Activated T-helper 2 cell treated with anti-CD3 and anti-CD28 coated beads, Interferon-gamma antibody, Interleukin-2, Interleukin-4, amounts not matched to agents 10 μg/mL and 5 μg/mL and 100 μg/mL, durations not matched to agents 14 hours and 24 hours and 36 hours (primary cell): ENCODE measurements around the gene ZNF496. TPM values are rescaled to one million over a fixed set of nuclear protein-coding genes. Genes with fewer than 3 reads are reported as not detected.

Experiments
- DNase-seq: peaks from one replicate; pipeline ENCODE4 v3.0.0; 2021; ENCODE audit warnings: low spot score
- H3K27ac Mint-ChIP-seq: one replicate; pipeline ENCODE4 v1.8.0; 2021; ENCODE audit warnings: mixed read lengths
- H3K27me3 Mint-ChIP-seq: one replicate; pipeline ENCODE4 v1.8.0; 2021; ENCODE audit warnings: low read depth, mixed read lengths
- H3K36me3 Mint-ChIP-seq: one replicate; pipeline ENCODE4 v1.8.0; 2021; ENCODE audit warnings: low read depth, mixed read lengths
- H3K4me1 Mint-ChIP-seq: one replicate; pipeline ENCODE4 v1.8.0; 2021; ENCODE audit warnings: low read depth, mixed read lengths
- H3K4me3 Mint-ChIP-seq: one replicate; pipeline ENCODE4 v1.8.0; 2021; ENCODE audit warnings: low read depth, mild to moderate bottlenecking, moderate library complexity, mixed read lengths
- H3K9me3 Mint-ChIP-seq: one replicate; pipeline ENCODE4 v1.8.0; 2021; ENCODE audit warnings: mixed read lengths
- intact Hi-C: fragments of 100-400 bp; cut with micrococcal nuclease; formaldehyde crosslinking; loops from one replicate; pipeline ENCODE4 v1.15.1; 2023
- total RNA-seq: library from RNA; stranded (reverse); gene quantifications from 2 replicates; pipeline ENCODE4 v1.2.3, GENCODE V29; 2022

The ZNF496 gene
- total RNA-seq, 1 donor from 2014 or later, result 19.2 TPM

GRCh38 chr1:247304031-247304430 is 27.6 kb downstream of the ZNF496 start:
- no peak overlapping the region for H3K4me3 Mint-ChIP-seq
- intact Hi-C loops, result no loop called here
- H3K27me3 Mint-ChIP-seq, result no peaks in the 10 kb centered on the region
- H3K4me1 Mint-ChIP-seq, result peaks cover 2% of the 10 kb centered on the region
- no peak for DNase-seq
- no peaks in the 10 kb centered on the region for H3K9me3 Mint-ChIP-seq
- H3K27ac Mint-ChIP-seq, result no peak overlapping the region
- H3K36me3 Mint-ChIP-seq, result peaks cover 28% of the 10 kb centered on the region

- peaks cover 2% of the 10 kb centered on the region for H3K4me1 Mint-ChIP-seq
- no peak for DNase-seq
- H3K36me3 Mint-ChIP-seq, result peaks cover 19% of the 10 kb centered on the region
- H3K27ac Mint-ChIP-seq, result no peak overlapping the region
- H3K9me3 Mint-ChIP-seq, result no peaks in the 10 kb centered on the region
- no peaks in the 10 kb centered on the region for H3K27me3 Mint-ChIP-seq
- intact Hi-C loops, result no loop called here
- no peak overlapping the region for H3K4me3 Mint-ChIP-seq
These were observed 28.5 kb downstream of the ZNF496 start for GRCh38 chr1:247303216-247303615.

- no peaks in the 10 kb centered on the region for H3K27me3 Mint-ChIP-seq
- peaks cover 6% of the 10 kb centered on the region for H3K4me1 Mint-ChIP-seq
- no peak overlapping the region for H3K27ac Mint-ChIP-seq
- intact Hi-C loops, result no loop called here
- H3K36me3 Mint-ChIP-seq, result peaks cover 19% of the 10 kb centered on the region
- H3K9me3 Mint-ChIP-seq, result no peaks in the 10 kb centered on the region
- no peak for DNase-seq
- no peak overlapping the region for H3K4me3 Mint-ChIP-seq
These were observed 30.5 kb downstream of the ZNF496 start for GRCh38 chr1:247301176-247301540.

GRCh38 chr1:247300491-247301175 is 31.0 kb downstream of the ZNF496 start:
- DNase-seq, result no peak
- Mint-ChIP-seq H3K9me3 (no peaks in the 10 kb centered on the region), H3K4me1 (peaks cover 6% of the 10 kb centered on the region), H3K27ac (no peak overlapping the region), H3K36me3 (peaks cover 19% of the 10 kb centered on the region), H3K27me3 (no peaks in the 10 kb centered on the region), H3K4me3 (no peak overlapping the region)
- intact Hi-C loops, result no loop called here

GRCh38 chr1:247299723-247300381 is 31.8 kb downstream of the ZNF496 start:
- Mint-ChIP-seq H3K36me3 (peaks cover 14% of the 10 kb centered on the region), H3K27ac (no peak overlapping the region), H3K4me1 (peaks cover 6% of the 10 kb centered on the region), H3K4me3 (no peak overlapping the region), H3K9me3 (no peaks in the 10 kb centered on the region), H3K27me3 (no peaks in the 10 kb centered on the region)
- DNase-seq, result no peak
- intact Hi-C loops, result no loop called here

- Mint-ChIP-seq H3K27ac (no peak overlapping the region), H3K9me3 (no peaks in the 10 kb centered on the region), H3K27me3 (no peaks in the 10 kb centered on the region), H3K36me3 (peaks cover 10% of the 10 kb centered on the region), H3K4me1 (peaks cover 4% of the 10 kb centered on the region), H3K4me3 (no peak overlapping the region)
- DNase-seq, result no peak
- intact Hi-C loops, result no loop called here
These were observed 33.0 kb downstream of the ZNF496 start for GRCh38 chr1:247298701-247299100.

- peaks cover 5% of the 10 kb centered on the region for H3K36me3 Mint-ChIP-seq
- no peaks in the 10 kb centered on the region for H3K9me3 Mint-ChIP-seq
- DNase-seq, result no peak
- no peak overlapping the region for H3K27ac Mint-ChIP-seq
- intact Hi-C loops, result no loop called here
- peaks cover 4% of the 10 kb centered on the region for H3K4me1 Mint-ChIP-seq
- H3K4me3 Mint-ChIP-seq, result no peak overlapping the region
- H3K27me3 Mint-ChIP-seq, result no peaks in the 10 kb centered on the region
These were observed 33.6 kb downstream of the ZNF496 start for GRCh38 chr1:247298124-247298481.

GRCh38 chr1:247297263-247298123 is 34.2 kb downstream of the ZNF496 start:
- DNase-seq, result no peak
- no peaks in the 10 kb centered on the region for H3K9me3 Mint-ChIP-seq
- peaks cover under 1% of the 10 kb centered on the region for H3K36me3 Mint-ChIP-seq
- intact Hi-C loops, result no loop called here
- H3K4me3 Mint-ChIP-seq, result no peak overlapping the region
- no peak overlapping the region for H3K27ac Mint-ChIP-seq
- peaks cover 4% of the 10 kb centered on the region for H3K4me1 Mint-ChIP-seq
- H3K27me3 Mint-ChIP-seq, result no peaks in the 10 kb centered on the region

- H3K4me1 Mint-ChIP-seq, result peaks cover 4% of the 10 kb centered on the region
- no peak for DNase-seq
- no peak overlapping the region for H3K27ac Mint-ChIP-seq
- intact Hi-C loops, result no loop called here
- H3K9me3 Mint-ChIP-seq, result no peaks in the 10 kb centered on the region
- H3K36me3 Mint-ChIP-seq, result no peaks in the 10 kb centered on the region
- no peak overlapping the region for H3K4me3 Mint-ChIP-seq
- no peaks in the 10 kb centered on the region for H3K27me3 Mint-ChIP-seq
These were observed 35.0 kb downstream of the ZNF496 start for GRCh38 chr1:247296599-247297180.

- Mint-ChIP-seq H3K4me3 (no peak overlapping the region), H3K9me3 (no peaks in the 10 kb centered on the region), H3K27ac (no peak overlapping the region), H3K27me3 (no peaks in the 10 kb centered on the region), H3K36me3 (no peaks in the 10 kb centered on the region), H3K4me1 (peaks cover 4% of the 10 kb centered on the region)
- DNase-seq, result no peak
- intact Hi-C loops, result no loop called here
These were observed 35.9 kb downstream of the ZNF496 start for GRCh38 chr1:247295746-247296145.

GRCh38 chr1:247295274-247295684 is 36.4 kb downstream of the ZNF496 start:
- no peak overlapping the region for H3K27ac Mint-ChIP-seq
- no peaks in the 10 kb centered on the region for H3K27me3 Mint-ChIP-seq
- no peak for DNase-seq
- H3K4me1 Mint-ChIP-seq, result peaks cover 4% of the 10 kb centered on the region
- intact Hi-C loops, result no loop called here
- H3K9me3 Mint-ChIP-seq, result no peaks in the 10 kb centered on the region
- H3K4me3 Mint-ChIP-seq, result no peak overlapping the region
- no peaks in the 10 kb centered on the region for H3K36me3 Mint-ChIP-seq

- Mint-ChIP-seq H3K4me3 (no peak overlapping the region), H3K27ac (no peak overlapping the region), H3K27me3 (no peaks in the 10 kb centered on the region), H3K9me3 (peaks cover 5% of the 10 kb centered on the region), H3K36me3 (no peaks in the 10 kb centered on the region), H3K4me1 (peaks cover 4% of the 10 kb centered on the region)
- no peak for DNase-seq
- intact Hi-C loops, result no loop called here
These were observed 37.4 kb downstream of the ZNF496 start for GRCh38 chr1:247294282-247294681.

- DNase-seq, result no peak
- Mint-ChIP-seq H3K4me3 (no peak overlapping the region), H3K9me3 (peaks cover 14% of the 10 kb centered on the region), H3K36me3 (no peaks in the 10 kb centered on the region), H3K4me1 (peaks cover 4% of the 10 kb centered on the region), H3K27ac (no peak overlapping the region), H3K27me3 (no peaks in the 10 kb centered on the region)
- intact Hi-C loops, result no loop called here
These were observed 38.6 kb downstream of the ZNF496 start for GRCh38 chr1:247293047-247293446.
